IgD-negative memory B cell (primary cell): ENCODE data around the gene RPUSD4. TPM values are rescaled to one million over a fixed set of nuclear protein-coding genes. Genes with fewer than 3 reads are reported as not detected.

Experiments used
- H3K27ac Mint-ChIP-seq, 3 donors: one replicate each; pipeline ENCODE4 v1.8.0; 2020 to 2022; ENCODE audit warnings: mild to moderate bottlenecking in 3 of 3, mixed read lengths in 3 of 3, moderate library complexity in 1 of 3
- H3K27me3 Mint-ChIP-seq: one replicate; pipeline ENCODE4 v1.8.0; 2021; ENCODE audit warnings: mixed read lengths
- H3K36me3 Mint-ChIP-seq: one replicate; pipeline ENCODE4 v1.8.0; 2020; ENCODE audit warnings: mild to moderate bottlenecking, mixed read lengths
- H3K4me1 Mint-ChIP-seq, 3 donors: one replicate each; pipeline ENCODE4 v1.8.0; 2020 to 2022; ENCODE audit warnings: mixed read lengths in 3 of 3, mild to moderate bottlenecking in 1 of 3
- H3K4me3 Mint-ChIP-seq, 4 donors: one replicate each; pipeline ENCODE4 v1.8.0; 2020 to 2022; ENCODE audit warnings: mild to moderate bottlenecking in 4 of 4, mixed read lengths in 4 of 4, moderate library complexity in 3 of 4
- H3K9me3 Mint-ChIP-seq, 3 donors: one replicate each; pipeline ENCODE4 v1.8.0; 2020 to 2021; ENCODE audit warnings: mixed read lengths in 3 of 3, mild to moderate bottlenecking in 1 of 3
- polyA plus RNA-seq: library from polyadenylated mRNA; unstranded; fragments of 300-500 nt; fragmentation: Illumina TruSeq; gene quantifications from one replicate; pipeline ENCODE4 v1.2.3, GENCODE V29; 2021

Gene RPUSD4
- polyA plus RNA-seq, 1 donor from 2014 or later: 19.5 TPM

DNA sequence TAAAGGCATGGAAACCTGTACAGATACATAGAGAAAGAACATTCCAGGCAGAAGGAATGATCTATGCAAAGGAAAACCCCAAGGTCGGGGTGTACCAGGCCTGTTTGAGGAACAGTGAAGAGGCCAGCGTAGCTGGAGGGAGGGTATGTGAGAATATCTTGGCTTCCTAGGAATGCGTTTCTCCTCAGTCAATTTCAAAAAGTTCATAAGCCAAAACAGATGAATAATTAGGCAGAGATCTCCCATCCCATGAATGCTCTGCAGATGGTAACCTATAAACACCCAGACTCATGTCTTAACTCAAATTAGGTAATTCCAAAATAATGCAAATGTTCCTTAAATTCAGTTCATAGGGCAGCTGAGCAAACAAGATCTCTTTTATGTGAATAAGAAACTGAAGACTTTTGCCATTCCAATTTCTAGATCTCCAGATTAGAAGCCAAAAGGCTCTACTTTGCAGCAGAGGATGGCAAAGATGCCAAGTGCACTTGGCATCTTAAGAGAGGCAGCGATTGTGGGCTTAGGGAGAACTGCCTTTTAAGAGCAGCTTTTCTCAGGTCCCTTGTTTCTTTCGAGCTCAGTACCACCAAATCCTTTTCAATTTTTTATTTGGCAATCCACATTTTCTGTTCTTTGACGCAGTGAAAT lies 13.3 kb upstream of the RPUSD4 start:
- Mint-ChIP-seq H3K4me1 (peaks cover 0 to 7% (median 3%) of the 10 kb centered on the region in 3 donors), H3K36me3 (peaks cover 3% of the 10 kb centered on the region), H3K9me3 (no peaks in the 10 kb centered on the region), H3K27me3 (no peaks in the 10 kb centered on the region), H3K4me3 (no peak overlapping the region), H3K27ac (no peak overlapping the region)

DNA sequence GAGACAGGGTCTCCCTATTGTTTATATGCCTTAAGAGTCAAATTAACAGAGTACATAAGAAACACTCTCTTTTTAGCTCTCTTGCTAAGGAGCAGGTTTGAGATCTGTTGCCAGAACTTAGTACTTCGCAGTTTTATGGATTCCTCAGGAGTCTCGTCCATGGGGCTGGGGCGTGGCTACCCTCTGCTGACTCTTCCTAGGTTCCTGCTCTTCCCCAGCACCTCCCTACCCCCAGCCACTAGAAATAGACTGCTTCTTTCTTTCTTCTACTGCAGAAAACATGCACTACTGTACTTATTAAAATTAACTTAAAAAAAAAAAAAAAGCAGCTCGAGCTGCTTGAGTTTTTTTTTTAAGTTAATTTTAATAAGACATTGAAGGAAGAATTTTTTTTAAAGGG lies 8.1 kb upstream of the RPUSD4 start:
- Mint-ChIP-seq H3K9me3 (no peaks in the 10 kb centered on the region), H3K27ac (no peak overlapping the region), H3K36me3 (peaks cover 2% of the 10 kb centered on the region), H3K4me3 (no peak overlapping the region), H3K4me1 (peaks cover 17 to 37% (median 20%) of the 10 kb centered on the region in 3 donors), H3K27me3 (no peaks in the 10 kb centered on the region)

DNA sequence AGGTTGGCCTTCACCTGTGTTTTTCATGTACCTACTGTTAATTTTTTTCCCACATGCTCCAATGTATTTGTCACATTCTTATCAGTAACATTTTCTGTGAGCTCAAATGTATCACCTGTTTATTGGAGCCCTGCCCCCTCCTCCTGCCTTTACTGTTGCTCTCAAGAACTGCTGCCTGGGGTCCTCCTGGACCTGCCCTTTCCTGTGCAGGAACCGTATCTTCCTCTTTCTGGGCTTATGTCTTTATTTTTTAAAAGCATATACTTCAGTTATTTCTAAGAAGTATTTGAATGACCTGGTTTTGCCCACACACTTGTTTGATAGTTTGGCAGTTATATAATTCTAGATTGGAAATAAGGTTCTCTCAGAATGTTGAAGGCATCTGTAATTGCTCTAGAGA lies 6.0 kb upstream of the RPUSD4 start:
- Mint-ChIP-seq H3K4me3 (peak overlapping the region in 1 of 4 donors; percentile 11), H3K4me1 (peaks cover 18 to 45% (median 29%) of the 10 kb centered on the region in 3 donors), H3K27me3 (no peaks in the 10 kb centered on the region), H3K27ac (peak overlapping the region in 1 of 3 donors; percentile 60), H3K36me3 (peaks cover 2% of the 10 kb centered on the region), H3K9me3 (no peaks in the 10 kb centered on the region)

DNA sequence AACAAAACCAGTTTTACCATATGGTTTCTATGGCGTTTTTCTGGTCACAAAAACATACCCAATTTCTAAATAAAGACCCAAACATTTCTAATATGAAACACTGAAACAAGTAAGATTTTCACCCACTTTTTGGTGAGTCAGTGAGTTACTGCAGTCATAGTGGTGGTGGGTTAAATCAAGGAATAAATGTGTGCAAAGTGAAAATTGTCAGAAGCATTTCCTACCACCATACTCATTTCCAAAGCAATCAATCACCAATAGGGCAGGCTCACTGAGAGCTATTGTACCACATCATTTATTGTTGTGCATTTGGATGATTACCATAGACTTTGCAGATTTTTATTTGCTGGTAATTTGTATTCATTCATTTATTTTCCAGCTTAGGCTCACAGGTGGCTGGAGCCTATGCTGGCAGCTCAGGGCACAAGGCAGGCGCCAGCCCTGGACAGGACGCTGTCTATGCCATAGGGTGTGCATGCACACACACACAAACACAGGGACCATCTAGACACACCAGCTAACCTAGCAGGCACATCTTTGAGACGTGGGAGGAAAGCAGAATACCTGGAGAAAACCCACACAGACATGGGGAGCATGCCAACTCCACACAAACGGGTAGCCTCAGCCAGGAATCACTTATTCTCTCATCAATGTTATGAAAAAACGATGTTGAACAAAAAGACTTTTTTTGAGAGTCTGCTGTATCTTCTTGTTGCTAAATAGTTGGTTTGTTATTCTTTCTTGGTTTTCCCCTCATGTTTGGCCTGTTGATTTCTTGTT lies 5.3 kb upstream of the RPUSD4 start:
- peaks cover 2% of the 10 kb centered on the region for H3K36me3 Mint-ChIP-seq
- H3K27ac Mint-ChIP-seq: no peak overlapping the region
- H3K27me3 Mint-ChIP-seq: no peaks in the 10 kb centered on the region
- H3K9me3 Mint-ChIP-seq: no peaks in the 10 kb centered on the region
- peaks cover 23 to 49% (median 36%) of the 10 kb centered on the region in 3 donors for H3K4me1 Mint-ChIP-seq
- H3K4me3 Mint-ChIP-seq: no peak overlapping the region

DNA sequence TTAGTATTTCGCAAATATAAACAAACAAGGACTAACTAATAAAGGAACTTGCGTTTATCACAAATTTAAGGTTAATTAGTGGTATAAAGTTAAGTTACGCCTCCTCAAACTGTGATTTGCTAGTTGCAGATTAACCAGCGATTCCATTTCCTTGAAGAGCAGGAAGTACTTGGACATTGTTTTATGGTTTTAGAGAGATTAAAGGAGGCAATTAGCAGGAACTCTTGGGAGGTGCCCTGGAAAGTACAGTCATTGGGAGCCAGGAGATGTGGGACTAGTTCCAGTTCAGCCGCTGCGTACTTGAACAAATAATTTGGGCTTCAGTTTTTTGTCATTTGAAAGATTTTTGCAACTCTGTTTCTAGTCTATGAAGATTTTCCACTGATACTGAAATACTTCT lies 3.4 kb upstream of the RPUSD4 start:
- no peaks in the 10 kb centered on the region for H3K27me3 Mint-ChIP-seq
- peaks cover 2% of the 10 kb centered on the region for H3K36me3 Mint-ChIP-seq
- peaks cover 29 to 55% (median 48%) of the 10 kb centered on the region in 3 donors for H3K4me1 Mint-ChIP-seq
- peak overlapping the region in 1 of 4 donors; percentile 27 for H3K4me3 Mint-ChIP-seq
- no peaks in the 10 kb centered on the region for H3K9me3 Mint-ChIP-seq
- H3K27ac Mint-ChIP-seq: peak overlapping the region in 1 of 3 donors; percentile 59

DNA sequence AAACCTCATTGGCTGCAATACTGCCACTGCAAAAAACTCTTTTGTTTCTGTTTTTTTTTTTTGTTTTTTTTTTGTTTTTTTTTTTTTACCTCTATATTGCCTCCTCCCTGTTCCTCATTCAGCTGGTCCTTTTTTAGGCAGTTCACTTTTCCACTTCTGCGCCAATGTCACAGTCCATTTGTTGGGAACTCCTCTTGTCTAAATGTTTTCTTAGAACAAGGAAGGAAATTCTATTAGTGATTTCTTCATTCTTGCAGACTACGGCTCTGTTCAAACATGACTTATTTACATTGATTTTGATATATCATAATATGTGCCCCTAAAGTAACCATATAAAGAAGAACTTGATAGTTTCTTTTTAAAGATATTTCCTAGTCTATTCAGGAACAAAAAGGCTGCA lies 3.0 kb upstream of the RPUSD4 start:
- Mint-ChIP-seq H3K27me3 (no peaks in the 10 kb centered on the region), H3K9me3 (no peaks in the 10 kb centered on the region), H3K27ac (peak overlapping the region in 1 of 3 donors; percentile 59), H3K4me1 (peaks cover 29 to 55% (median 48%) of the 10 kb centered on the region in 3 donors), H3K36me3 (peaks cover 2% of the 10 kb centered on the region), H3K4me3 (peak overlapping the region in 1 of 4 donors; percentile 27)

DNA sequence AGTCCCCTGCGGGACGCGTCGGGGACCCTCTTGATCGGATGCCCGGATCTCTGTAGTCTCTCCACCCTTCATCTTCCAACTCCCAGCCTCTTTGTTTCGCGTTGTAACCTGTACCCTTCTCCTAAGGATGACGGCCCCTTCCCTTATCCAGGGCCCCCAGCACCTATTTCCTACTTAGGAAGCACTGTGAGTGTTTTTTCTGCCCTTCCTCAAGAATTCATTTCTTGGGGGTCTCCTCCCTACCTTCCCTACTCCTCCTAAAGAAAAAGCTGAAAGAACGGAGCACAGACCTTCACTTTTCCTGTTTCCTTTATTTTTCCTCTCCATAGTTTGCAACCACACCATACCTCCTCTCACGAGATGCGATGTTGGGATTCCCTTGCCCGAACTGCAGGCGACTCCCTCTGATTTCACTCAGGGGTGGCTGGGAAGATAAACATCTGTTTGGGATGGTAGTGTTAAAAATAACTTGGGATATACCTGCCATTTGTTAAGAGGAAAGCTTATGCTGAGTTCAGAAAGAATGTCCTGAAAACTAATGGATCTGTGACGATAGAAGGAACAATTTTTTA lies 725 bp upstream of the RPUSD4 start:
- peaks cover 15 to 35% (median 35%) of the 10 kb centered on the region in 3 donors for H3K4me1 Mint-ChIP-seq
- H3K4me3 Mint-ChIP-seq: peak overlapping the region; percentile 98 to 100 (median 98)
- no peaks in the 10 kb centered on the region for H3K27me3 Mint-ChIP-seq
- H3K36me3 Mint-ChIP-seq: peaks cover 2% of the 10 kb centered on the region
- no peaks in the 10 kb centered on the region for H3K9me3 Mint-ChIP-seq
- H3K27ac Mint-ChIP-seq: peak overlapping the region in 2 of 3 donors; percentile 93 to 96

DNA sequence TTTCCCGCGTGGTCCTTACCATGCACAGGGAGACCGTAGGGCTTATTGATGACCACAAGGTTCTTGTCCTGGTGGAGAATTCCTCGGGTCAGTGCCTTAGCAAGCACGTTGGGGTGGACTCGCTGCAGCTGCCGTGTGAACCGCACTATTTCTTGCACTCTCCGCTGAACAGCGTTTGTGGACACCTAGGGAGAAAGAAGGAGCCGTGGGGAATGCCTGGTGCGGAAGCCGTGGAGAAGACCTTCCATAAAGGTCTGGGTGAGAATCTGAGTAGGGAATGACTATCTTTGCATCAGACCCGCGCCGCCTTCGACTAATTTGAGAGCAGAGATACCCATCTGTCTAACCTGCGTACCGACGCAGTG lies 597 bp downstream of the RPUSD4 start:
- H3K4me1 Mint-ChIP-seq: peaks cover 14 to 29% (median 28%) of the 10 kb centered on the region in 3 donors
- H3K4me3 Mint-ChIP-seq: peak overlapping the region; percentile 98 to 100 (median 98)
- H3K27ac Mint-ChIP-seq: peak overlapping the region; percentile 93 to 96 (median 96)
- no peaks in the 10 kb centered on the region for H3K27me3 Mint-ChIP-seq
- peaks cover 2% of the 10 kb centered on the region for H3K36me3 Mint-ChIP-seq
- no peaks in the 10 kb centered on the region for H3K9me3 Mint-ChIP-seq

DNA sequence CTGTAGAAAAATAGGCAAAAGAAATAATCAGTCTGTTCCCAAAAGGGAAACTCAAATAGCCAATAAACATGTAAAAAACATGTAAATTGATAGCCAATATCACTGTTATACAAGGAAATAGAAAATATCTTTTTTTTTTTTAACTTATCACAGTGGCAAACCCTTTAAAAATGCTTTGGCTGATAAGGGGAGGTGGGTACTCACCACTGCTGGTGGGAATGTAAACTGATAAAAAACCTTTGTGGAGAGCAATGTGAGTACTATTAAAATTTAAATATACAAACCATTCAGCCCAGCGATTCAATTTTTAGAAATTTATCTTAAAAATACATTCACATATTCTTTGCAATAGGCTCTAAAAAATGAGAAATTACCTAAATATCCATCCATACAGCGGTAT lies 3.6 kb downstream of the RPUSD4 start:
- no peak overlapping the region for H3K27ac Mint-ChIP-seq
- no peaks in the 10 kb centered on the region for H3K27me3 Mint-ChIP-seq
- peaks cover 16 to 23% (median 18%) of the 10 kb centered on the region in 3 donors for H3K4me1 Mint-ChIP-seq
- no peaks in the 10 kb centered on the region for H3K9me3 Mint-ChIP-seq
- peaks cover 5% of the 10 kb centered on the region for H3K36me3 Mint-ChIP-seq
- H3K4me3 Mint-ChIP-seq: peak overlapping the region in 1 of 4 donors; percentile 63

DNA sequence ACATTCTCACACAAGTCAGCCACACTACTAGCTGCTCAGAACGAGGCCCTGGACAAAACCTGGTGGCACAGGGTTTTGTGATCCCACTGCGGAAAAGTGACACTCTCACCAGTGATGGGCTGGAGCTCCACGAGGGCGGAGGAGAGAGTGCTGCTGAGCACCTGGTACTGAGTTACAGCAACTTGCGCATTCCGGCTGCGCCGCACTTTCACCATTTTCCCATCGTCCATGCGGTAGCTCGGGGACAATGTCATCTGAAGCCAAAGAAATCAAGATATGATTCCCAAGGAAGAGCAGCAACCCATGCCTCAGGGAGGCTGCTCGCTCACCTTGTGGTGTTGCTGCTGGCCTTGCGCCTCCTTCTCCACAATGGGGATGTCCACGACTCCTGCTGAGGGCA lies 6.1 kb downstream of the RPUSD4 start:
- Mint-ChIP-seq H3K4me3 (no peak overlapping the region), H3K36me3 (peaks cover 11% of the 10 kb centered on the region), H3K9me3 (no peaks in the 10 kb centered on the region), H3K4me1 (peaks cover 0 to 2% (median 2%) of the 10 kb centered on the region in 3 donors), H3K27me3 (no peaks in the 10 kb centered on the region), H3K27ac (no peak overlapping the region)

DNA sequence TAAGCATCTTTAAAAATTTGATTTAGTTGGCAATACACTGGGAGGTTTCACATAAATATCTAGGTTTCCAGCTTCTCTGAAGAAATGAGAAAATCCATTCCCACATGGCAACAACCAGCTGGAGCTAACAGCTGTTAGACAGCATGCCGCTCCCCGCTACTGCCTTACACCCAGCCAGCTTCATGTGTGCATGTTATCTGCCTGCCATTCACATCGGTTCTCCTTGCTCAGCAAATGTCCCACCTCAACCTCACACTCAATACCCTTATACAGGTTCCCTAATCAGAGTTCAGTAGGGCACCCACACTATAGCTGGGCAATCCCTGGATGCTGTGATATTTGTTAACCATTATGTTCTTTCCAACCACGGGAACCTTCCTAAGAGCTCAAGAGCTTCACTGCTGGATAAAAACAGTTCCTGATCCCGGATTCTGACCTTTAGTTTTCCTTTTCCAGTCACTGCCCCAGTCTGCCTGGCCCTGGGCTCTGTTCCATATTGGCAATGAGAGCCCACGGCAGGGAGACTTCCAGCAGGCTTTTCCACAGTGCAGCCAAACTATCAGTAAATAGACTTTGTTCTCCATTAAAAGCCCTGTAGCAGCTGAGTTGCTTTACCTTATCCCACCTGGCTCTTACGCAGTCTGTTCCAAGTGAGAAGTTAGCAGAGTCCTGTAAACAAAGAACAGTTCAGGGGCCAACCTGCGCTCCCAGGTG lies 8.6 kb downstream of the RPUSD4 start:
- peaks cover 0 to 6% (median 0%) of the 10 kb centered on the region in 3 donors for H3K9me3 Mint-ChIP-seq
- H3K36me3 Mint-ChIP-seq: peaks cover 17% of the 10 kb centered on the region
- H3K4me1 Mint-ChIP-seq: peaks cover 0 to 5% (median 0%) of the 10 kb centered on the region in 3 donors
- no peak overlapping the region for H3K27ac Mint-ChIP-seq
- H3K27me3 Mint-ChIP-seq: no peaks in the 10 kb centered on the region
- H3K4me3 Mint-ChIP-seq: no peak overlapping the region

DNA sequence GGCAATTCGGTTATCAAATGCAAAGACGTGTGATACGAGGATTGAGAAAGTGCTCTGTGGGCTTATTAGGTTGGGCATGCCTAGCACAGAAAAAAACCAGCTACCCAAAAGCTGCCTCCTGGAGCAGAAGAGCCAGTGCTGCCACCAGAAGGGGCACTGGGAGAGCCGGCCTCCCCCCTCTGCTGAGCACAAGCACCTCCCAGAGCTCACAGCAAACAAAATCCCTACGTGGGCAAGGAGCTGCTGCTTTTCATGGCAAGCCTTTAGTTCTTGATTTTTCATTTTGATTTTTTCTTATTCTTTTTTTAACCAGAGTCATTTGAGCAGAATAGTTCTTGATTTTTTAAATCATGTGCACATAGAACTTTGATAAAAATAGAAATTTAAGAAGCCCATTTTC lies 12.8 kb downstream of the RPUSD4 start:
- H3K27me3 Mint-ChIP-seq: no peaks in the 10 kb centered on the region
- no peak overlapping the region for H3K27ac Mint-ChIP-seq
- no peak overlapping the region for H3K4me3 Mint-ChIP-seq
- H3K9me3 Mint-ChIP-seq: peaks cover 3 to 10% (median 5%) of the 10 kb centered on the region in 3 donors
- H3K4me1 Mint-ChIP-seq: peaks cover 0 to 4% (median 0%) of the 10 kb centered on the region in 3 donors
- peaks cover 36% of the 10 kb centered on the region for H3K36me3 Mint-ChIP-seq

DNA sequence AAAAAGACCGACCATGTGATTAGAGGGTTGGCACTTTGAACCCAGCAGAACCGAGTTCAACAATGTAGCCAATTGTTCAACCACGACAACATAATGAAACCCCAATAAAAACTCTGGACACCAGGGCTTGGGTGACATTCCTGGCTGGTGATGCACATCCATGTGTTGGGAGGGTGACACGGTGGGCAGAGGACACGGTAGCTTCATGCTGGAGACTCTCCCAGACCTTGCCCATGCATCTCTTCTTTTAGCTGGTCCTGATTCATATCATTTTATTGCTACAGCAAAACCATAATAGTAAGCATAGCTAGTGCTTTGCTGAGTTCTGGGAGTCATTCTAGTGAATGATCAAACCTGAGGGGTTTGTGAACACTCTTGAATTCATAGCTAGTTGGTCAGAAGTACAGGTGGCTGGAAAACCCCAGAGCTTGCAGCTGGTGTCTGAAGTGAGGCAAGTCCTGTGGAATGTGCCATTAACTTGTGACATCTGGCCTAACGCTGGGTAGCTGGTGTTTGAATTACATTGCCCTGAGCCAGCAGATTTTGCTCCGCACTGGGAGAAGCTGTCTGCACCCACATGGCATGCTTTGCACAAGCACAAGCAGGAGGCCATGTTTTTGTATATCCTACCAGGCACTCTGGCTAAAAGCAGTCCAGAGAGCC lies 14.0 kb downstream of the RPUSD4 start:
- Mint-ChIP-seq H3K36me3 (peaks cover 32% of the 10 kb centered on the region), H3K4me1 (peaks cover 0 to 4% (median 0%) of the 10 kb centered on the region in 3 donors), H3K4me3 (no peak overlapping the region), H3K9me3 (peaks cover 3 to 10% (median 5%) of the 10 kb centered on the region in 3 donors), H3K27me3 (no peaks in the 10 kb centered on the region), H3K27ac (no peak overlapping the region)

DNA sequence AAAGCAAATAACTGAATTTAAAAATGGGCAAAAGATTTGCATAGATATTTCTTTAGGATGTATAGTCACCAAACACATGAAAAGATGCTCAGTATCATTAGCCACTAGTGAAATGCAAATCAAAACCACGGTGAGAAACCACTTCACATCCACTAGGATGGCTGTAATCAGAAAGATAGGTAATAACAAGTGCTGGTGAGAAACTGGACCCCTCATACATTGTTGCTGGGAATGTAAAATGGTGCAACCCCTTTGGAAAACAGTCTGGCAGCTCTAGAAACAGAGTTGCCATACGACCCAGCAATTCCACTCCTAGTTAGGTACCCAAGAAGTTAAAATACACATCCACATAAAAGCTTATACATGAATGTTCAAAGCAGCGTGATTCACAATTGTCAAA lies 16.3 kb downstream of the RPUSD4 start:
- Mint-ChIP-seq H3K4me1 (peaks cover 0 to 4% (median 0%) of the 10 kb centered on the region in 3 donors), H3K36me3 (peaks cover 29% of the 10 kb centered on the region), H3K9me3 (peaks cover 3 to 10% (median 5%) of the 10 kb centered on the region in 3 donors), H3K4me3 (no peak overlapping the region), H3K27me3 (no peaks in the 10 kb centered on the region), H3K27ac (no peak overlapping the region)
